Left lobe of liver (tissue), 2 donors: ENCODE results near the gene COPRS. TPM values are rescaled to one million over a fixed set of nuclear protein-coding genes. Genes with fewer than 3 reads are reported as not detected.
A peak's percentile ranks its signal among the peaks of the same experiment; 100 is the strongest.
"Not testable (repeated sequence)": the region's sequence is repeated elsewhere in the genome, so short reads cannot be mapped to it uniquely, and the experiment has no call there.

Experiments used
- ATAC-seq: fragments of 200-7000 bp; cut with Tn5 transposase; one replicate; pipeline ENCODE4 v1.9.1; 2020; ENCODE audit warnings: mild to moderate bottlenecking, moderate library complexity
- DNase-seq: peaks from one replicate; pipeline ENCODE4 v3.0.0-alpha.2; 2020; ENCODE audit warnings: low spot score
- total RNA-seq: library from RNA; stranded (reverse); gene quantifications from one replicate; pipeline ENCODE4 v1.2.1, GENCODE V29; 2021
- donor health status: DM: no; HTN: no; CAD: no; lungs with moderate emphysema.
- donor health status: DM: no; HTN: yes; CAD: no.

The COPRS gene
- total RNA-seq, 1 donor from 2014 or later = 20.4 TPM

- ATAC-seq (no peak), DNase-seq (no peak)
Observed at GRCh38 chr17:31815212-31815730, 43.8 kb downstream of the COPRS start.

DNA sequence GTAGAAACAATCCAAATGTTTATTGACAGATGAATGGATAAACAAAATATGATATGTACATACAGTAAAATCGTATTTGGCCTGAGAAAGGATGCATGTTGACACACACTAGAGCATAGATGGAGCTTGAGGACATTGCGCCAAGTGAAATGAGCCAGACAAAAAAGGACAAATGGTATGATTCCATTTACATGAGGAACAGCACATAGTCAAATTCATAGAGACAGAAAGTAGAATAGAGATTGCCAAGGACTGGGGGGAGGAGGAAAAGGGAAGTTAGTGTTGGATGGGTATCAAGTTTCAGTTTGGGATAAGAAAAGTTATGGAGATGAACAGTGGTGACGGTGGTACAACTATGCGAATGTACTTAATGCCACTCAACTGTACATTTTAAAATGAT is 47.9 kb downstream of the COPRS start:
- DNase-seq (no peak), ATAC-seq (peak; percentile 18)

- not testable (repeated sequence) for DNase-seq, ATAC-seq
Observed at GRCh38 chr17:31809876-31810275, 49.2 kb downstream of the COPRS start.

GRCh38 chr17:31808521-31809050 is 50.5 kb downstream of the COPRS start:
- no peak for ATAC-seq
- DNase-seq = no peak

- DNase-seq (no peak), ATAC-seq (peak; percentile 5)
Observed at GRCh38 chr17:31807846-31808245, 51.2 kb downstream of the COPRS start.

GRCh38 chr17:31806921-31807320 is 52.1 kb downstream of the COPRS start:
- no peak for DNase-seq
- no peak for ATAC-seq

GRCh38 chr17:31803494-31804213 is 55.4 kb downstream of the COPRS start:
- ATAC-seq (peak; percentile 75), DNase-seq (peak; percentile 67)

GRCh38 chr17:31802502-31802901 is 56.5 kb downstream of the COPRS start:
- ATAC-seq (no peak), DNase-seq (no peak)

Other genes with a start within 250 kb of the COPRS start
- 20.6 TPM for gene UTP6, start 42.5 kb upstream of the COPRS start, total RNA-seq
- 8.3 TPM for gene SUZ12, start 77.8 kb upstream of the COPRS start, total RNA-seq
- 4.1 TPM for gene LRRC37B, start 148.1 kb upstream of the COPRS start, total RNA-seq